Stimulated activated CD4-positive, alpha-beta T cell treated with anti-CD3 and anti-CD28 coated beads, Interleukin-1b, Interleukin-23, amount 100 ng/mL, for 24 hours (primary cell): ENCODE results near the gene SIK2.
A peak's percentile ranks its signal among the peaks of the same experiment; 100 is the strongest.

Experiments used
- DNase-seq, 4 experiments: peaks; one replicate each; pipeline ENCODE4 v3.0.0-alpha.2; 2020; ENCODE audit warnings: low read depth in 4 of 4, low spot score in 1 of 4

The SIK2 gene

DNA sequence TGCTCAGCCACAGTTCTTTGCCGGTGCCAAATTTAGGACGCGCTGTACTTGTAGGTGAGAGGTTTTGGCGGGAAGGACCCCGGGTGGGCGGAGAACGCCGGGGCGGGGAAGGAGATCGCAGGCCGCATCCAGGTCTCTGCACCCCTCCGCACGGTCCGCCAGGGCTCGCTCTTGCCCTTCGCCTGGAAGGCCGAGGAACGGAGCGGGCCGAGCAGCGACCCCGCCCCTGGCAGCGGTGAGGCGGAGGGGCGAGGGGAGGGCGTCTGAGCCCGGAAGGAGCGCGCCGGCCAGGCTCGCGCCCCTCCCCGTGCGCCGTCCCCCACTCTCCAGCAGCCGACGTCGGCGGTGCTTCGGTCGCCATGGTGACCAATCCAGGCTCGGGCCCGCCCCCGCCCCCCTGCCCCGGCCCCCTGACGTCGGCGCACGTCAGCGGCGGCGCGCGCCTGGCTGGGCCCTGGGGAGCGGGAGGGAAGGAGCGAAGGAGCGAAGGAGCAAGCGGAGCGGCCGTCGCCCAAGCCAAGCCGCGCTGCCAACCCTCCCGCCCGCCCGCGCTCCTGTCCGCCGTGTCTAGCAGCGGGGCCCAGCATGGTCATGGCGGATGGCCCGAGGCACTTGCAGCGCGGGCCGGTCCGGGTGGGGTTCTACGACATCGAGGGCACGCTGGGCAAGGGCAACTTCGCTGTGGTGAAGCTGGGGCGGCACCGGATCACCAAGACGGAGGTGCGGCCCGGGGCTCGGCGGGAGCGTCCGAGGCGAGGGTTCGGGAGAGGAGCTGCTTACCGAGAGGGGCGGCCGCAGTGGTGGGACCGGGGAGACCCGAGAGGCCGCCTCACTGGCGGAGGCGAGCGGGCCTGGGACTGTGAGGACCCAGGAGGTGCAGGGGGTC lies at the start of gene SIK2:
SIK2 (plus strand) TSS at position 471 of the 886 bp plus-strand sequence; CDS start at position 586, 115 bp downstream.
- peak; percentile 72 to 86 (median 80) for DNase-seq

DNA sequence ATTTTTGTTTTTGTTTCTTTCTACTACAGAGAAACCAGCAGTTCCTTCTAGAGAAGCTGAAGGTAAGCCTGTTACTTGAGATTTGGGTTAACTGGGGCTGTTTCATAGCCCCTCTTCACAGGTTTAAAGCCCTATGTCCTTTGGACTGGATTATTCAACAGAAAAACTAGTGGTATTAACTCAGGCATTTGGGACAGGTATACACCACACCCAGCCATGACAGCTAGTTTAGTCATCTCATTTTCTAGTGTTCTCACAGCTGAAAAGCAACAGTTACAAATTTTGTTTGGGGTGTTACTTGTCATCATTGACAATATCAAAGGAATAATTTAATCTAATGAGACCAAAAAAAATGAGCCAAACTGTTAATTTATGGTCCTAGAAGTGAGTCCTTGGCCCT lies 47.7 kb upstream of the SIK2 start:
- DNase-seq, result no peak

DNA sequence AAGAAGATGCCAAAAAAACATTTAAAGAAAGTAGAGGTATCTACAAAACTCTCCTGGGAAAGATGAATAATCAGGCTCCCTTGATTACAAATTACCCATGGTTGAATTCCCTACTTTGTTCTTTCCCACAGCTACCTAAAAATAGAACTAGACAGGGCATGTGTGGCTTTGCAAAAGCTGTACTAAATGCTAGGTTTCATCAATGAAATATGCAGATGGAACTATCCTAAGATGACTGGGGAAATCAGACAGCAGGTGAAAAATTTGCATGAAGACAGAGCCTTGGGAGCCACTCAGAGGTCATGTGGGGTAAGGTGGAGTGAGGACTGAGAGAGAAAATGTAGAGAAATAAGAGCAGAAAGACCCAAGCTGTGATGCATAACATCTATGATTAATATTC lies 47.0 kb upstream of the SIK2 start:
- no peak for DNase-seq

DNA sequence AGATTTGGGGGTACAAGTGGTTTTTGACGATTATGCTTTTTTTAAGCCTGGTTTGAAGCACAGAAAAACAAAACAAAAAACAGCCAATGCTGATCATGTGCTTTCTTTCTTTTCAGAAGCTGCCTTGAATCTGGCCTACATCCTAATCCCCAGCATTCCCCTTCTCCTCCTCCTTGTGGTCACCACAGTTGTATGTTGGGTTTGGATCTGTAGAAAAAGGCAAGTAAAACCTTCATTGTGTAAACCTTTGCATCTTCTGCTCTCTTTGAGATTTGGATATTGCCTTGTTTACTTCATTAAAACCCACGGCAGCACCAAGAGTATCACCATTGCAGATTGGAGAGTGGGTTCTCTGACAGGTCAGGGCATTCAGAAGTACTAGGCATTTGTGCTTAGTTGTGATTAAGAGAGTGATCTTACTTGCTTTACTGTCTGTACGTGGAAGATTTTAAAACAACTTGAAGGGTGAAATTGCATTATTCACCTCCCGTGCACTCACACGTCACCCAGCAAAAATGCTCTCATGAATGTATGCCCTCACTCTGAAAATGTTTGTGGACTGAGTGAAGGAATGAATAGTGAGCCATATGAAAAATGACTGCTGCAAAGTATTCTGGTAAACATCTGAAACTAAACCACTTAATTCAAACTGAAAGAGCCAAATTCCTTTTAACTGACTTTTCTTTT lies 44.7 kb upstream of the SIK2 start:
- DNase-seq, result no peak

DNA sequence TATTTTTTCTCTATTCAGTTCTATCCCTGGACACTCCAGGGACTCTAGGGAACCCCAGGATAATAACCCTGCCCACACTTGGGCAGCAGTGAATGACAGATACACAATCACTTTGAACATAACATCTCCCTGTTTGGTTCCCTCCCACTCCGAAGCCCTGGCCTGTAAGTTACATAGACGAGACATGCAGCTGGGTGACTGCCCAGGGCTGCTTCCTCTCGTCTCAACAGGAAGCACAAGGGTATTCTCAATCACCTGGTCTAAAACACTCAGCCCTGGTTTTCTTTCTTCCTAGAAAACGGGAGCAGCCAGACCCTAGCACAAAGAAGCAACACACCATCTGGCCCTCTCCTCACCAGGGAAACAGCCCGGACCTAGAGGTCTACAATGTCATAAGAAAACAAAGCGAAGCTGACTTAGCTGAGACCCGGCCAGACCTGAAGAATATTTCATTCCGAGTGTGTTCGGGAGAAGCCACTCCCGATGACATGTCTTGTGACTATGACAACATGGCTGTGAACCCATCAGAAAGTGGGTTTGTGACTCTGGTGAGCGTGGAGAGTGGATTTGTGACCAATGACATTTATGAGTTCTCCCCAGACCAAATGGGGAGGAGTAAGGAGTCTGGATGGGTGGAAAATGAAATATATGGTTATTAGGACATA lies 42.3 kb upstream of the SIK2 start:
- no peak for DNase-seq

DNA sequence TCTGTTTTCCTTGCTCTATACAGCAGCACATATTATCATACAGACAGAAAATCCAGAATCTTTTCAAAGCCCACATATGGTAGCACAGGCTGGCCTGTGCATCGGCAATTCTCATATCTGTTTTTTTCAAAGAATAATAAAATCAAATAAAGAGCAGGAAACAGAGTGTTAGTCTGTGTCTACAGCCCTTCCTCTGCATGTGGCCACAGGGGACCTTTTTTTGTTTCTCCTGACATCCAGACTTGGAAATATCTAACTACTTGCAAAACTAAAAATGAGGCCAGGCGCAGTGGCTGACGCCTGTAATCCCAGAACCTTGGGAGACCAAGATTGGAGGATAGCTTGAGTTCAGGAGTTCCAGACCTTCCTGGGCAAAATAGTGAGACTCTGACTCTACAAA lies 41.4 kb upstream of the SIK2 start:
- no peak for DNase-seq

DNA sequence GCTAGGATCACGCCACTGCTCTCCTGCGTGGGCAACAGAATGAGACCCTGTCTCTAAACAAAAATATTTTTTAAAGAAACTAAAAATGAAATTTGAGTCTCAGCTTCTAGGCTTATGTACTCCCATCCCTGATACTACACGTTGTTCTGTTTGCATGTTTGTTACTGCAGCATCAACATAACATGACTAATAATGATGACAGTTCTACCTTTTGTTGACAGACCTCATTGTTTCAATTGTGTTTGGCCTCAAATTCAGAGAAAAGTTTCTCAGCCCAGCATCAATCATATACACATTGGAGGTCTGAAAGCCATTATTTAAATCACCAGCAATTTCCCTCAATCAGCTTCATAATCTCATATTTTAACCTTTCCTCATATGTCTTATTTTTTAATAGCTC lies 40.9 kb upstream of the SIK2 start:
- no peak for DNase-seq

DNA sequence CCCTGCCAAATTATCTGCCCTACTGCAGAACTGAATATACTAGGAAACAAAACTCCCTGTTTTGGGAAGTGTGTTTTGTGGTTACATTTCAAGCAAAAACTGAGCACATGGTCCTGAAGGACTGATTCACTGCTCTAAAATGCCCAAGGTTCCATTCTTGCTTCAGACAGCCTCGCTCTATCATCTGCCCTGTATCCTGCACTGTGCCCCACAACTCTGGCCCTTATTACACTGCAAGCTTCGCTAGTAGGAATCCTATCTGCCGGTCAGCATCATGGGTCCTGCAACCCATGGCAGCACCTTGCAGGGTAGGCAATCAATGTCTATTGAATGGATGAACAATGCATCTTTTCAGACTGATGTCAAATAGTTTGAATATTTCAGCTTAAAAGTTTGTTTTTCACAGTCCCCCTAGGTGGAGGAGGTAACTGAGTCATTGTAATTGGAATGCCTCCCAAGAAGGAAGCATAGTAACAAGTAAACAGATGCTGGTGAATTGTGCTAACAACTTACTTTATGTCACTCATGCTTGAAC lies 40.4 kb upstream of the SIK2 start:
- no peak for DNase-seq

DNA sequence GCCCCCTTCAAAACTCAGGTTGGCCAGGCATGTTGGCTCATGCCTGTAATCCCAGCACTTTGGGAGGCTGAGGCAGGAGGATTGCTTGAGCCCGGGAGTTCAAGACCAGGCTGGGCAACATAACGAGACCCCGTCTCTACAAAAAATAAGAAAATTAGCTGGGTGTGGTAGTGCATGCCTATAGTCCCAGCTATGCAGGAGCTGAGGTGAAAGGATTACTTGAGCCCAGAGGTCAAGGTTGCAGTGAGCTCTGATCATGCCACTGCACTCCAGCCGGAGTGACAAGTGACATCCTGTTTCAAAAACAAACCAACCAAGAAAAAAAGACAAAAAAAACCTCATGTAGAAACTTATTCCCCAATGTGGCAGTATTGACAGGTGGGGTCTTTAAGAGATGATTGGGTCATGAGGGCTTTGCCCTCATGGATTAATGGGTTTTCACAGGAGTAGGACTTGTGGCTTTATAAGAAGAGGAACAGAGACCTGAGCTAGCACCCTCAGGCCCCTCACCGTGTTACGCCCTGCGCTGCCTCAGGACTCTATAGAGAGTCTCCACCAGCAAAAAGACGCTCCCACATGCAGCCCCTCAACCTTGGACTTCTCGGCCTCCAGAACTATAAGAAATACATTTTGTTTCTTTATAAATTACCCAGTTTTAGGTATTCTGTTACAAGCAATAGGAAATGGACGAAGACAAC lies 39.4 kb upstream of the SIK2 start:
- no peak for DNase-seq

DNA sequence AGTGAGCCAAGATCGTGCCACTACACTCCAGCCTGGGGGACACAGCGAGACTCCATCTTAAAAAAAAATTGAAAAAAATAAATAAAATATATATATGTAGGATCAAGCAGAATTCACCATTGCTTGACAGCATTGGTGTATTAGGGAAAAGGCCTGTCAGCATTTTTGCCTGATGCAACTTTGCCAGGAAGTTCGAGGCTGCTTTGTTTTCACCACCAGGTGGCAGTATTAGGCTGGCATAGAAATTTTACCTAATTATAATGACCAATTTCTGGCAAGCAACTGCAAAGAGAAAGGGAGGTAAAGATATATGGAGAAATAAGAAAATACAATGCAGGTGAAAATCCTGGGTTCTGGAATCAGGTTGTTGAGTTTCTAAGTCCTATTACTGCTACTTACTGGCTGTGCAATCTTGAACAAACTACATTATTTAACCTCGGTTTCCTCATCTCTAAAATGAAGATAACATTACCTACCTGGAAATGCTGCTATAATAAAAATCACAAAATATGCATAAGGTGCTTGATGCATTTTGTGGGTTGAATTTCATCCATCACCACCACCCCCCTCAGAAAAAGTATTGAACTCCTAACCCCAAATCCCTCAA lies 37.0 kb upstream of the SIK2 start:
- peak; percentile 38 to 49 (median 45) for DNase-seq

DNA sequence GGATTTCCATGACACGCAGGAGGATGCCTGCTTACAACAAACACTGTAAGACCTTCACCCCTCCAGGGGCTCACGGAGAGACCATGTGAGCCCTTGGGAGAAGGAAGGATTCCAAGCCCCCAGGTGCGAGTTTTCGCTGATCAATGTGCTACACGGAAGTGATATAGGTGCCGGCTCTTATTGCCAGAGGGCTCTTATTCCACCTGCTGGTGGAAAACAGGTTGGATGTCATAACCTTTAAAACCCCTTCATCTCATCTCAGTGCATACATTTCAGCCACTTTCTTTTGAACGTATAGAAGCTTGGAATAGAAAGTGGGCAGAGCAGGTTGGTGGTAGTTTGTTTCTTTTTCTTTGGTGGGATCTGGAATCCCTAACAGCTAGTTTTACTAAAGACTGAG lies 35.9 kb upstream of the SIK2 start:
- no peak for DNase-seq

DNA sequence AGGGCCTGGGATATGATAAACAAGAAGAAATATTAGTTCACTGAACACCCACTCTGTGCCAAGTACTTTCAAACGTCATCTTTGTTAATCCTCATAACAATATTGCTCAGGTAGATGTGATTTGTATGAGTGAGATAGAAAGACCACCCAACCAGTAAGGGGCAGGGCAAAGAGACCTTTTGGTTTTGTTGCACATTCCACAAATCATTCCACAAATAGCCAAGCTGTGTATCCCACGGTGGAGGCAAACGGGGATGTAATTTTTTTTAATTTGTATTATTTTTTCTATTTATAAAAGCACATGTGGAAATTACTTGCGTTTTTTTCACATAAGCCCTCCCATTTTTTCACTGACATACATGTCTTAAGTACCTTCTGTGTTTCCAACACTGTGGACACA lies 32.8 kb upstream of the SIK2 start:
- no peak for DNase-seq

DNA sequence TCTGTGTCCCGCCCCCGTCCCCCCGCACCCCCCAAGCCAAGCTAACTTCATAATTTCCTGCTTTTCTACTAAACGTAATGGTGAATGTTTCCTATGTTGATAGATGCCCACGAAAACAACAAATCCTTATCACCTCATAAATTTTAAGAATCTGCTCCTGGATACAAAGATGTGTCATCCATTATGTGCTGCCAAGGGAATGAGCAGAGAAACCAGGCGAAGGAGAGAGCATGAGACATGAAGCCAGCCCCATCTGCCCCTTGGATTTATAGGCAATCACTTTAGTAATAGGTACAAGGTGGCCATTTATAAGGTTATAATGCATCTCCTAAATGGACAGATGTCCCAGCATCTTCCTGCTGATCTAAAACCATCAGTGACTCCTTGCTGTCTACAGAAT lies 31.5 kb upstream of the SIK2 start:
- no peak for DNase-seq

DNA sequence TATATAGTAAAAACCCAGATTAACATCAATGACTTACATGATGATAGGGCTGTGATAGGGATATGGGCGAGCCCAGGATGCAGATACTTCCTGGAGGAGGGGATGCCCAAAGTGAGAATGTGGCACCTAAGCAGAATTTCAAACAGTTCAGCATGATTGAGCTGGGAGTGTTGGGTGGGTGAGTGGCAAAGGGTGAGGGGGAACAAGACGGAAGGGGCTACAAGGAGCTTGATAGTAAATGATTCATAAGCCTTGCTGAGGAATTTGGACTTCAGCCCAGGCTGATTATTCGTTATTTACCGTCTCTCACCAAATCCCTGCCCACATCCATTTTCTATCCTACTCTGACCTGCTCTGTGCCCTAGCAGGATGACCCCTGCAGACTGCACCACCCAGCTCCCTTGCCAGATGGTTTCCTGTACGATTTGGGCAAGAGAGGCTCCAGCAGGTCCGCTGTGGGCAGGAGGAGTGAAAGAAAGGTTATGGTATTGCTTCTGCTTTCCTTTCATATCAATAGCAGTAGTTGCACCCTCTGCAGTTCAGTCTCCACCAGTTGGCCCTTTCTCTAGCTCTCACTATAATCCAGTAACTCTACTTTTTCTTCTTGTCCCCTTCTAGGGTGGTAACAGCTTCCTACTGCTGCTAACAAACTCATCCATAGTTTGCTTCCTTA lies 30.3 kb upstream of the SIK2 start:
- DNase-seq, result no peak

DNA sequence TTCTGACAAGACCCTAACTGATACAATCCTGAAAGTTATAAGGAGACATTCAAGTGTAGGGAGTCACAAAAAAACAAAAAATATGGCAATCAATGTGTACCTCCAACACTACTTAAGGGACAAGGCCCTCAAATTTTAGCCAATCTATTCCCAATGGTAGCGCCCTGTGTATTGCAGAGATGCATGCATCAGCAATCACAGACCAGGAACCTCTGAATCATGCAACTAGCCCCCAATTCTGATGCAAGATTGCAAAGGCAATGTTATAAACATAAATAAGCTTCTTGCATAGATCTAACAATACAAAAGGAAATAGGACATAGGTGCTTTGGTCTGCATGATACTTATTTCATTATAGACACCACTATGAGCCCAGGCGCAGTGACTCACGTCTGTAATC lies 29.7 kb upstream of the SIK2 start:
- no peak for DNase-seq

DNA sequence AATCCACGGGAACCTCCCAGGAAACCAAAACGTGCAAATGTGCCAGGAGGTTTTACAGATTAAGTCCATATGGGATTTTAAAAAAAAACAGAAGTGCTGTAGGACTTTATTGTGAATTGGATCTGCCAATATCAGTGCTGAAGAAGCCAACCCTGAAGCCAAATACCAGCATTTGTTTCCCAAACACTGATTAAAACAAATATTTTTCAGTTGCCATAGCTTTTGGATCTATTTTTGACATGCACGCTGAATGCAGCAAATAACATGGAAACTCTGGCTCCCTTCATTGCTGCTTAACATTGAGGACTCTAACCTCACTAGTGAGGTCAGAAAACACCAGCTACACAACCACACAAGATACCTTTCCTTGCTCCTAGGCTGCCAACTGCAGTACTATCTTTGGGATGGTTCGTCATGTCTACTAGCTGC lies 28.4 kb upstream of the SIK2 start:
- DNase-seq, result no peak

DNA sequence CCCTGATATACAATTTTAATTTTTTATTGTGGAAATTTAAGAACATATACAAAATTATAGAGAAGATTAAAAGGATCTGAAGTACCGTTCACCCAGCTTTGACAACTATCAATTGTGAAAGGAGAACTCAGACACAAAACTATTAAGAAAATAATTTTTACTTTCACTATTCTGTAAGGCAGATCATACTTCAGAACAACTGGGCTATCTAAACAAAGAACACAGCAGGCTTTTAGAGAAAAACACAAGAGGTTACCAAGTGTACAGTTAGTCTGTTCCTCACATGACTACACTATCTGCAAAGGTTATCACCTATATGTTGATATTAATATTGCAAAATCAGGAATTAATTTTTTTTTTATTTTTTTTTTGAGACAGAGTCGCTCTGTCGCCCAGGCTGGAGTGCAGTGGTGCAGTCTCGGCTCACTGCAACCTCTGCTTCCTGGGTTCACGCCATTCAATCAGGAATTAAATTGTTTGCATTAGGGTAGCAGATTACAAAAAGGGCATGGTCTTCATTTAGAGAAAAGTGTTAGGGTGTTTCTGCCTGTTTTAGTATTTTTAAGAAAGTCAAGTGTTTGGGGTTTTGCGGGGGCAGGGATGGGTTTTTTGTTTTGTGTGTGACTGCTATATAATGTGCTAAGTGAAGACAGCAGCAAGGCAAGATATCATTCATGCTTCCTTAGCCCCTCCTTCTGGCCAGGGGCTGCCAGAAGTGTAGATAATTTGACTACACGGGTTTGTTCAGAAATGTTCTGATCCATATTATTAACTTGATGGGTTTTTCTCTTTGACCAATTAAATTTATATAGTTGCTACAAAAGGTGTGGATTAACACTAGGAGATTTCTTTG lies 27.6 kb upstream of the SIK2 start:
- DNase-seq, result no peak

DNA sequence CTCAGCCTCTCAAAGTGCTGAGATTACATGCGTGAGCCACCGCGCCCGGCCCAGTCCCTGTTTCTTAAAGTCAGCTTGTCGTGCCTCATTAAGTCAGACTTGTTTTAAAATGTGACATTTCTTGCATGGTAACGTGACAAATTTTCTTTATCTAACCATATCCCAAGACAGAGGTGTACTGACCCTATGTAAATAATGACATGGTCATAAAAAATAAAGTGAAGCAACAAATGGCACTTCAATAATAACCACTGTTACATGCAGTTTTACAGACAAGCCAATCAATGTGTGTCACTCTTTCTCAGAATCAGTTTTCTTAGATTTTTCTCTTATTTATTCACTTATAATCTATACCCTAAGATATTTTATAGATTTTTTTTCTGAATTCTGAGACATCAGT lies 26.5 kb upstream of the SIK2 start:
- no peak for DNase-seq

DNA sequence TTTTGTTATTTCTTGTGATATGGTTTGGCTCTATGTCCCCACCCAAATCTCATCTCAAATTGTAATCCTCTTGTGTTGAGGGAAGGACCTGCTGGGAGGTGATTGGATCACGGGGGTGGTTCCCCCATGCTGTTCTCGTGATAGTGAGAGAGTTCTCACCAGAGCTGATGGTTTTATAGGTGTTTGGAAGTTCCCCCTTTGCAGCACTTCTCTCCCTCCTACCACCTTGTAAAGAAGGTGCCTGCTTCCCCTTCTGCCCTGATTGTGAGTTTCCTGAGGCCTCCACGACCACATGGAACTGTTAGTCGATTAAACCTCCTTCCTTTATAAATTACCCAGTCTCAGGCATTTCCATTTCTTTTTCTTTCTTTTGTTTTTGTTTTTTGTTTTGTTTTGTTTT lies 24.4 kb upstream of the SIK2 start:
- no peak for DNase-seq
